ENCODE measurements around the gene WSB1. TPM values are rescaled to one million over a fixed set of nuclear protein-coding genes. Genes with fewer than 3 reads are reported as not detected.

WSB1 gene
- total RNA-seq, 4 donors from 2014 or later = 74.2 to 200 (median 133) TPM

- Histone ChIP-seq H3K36me3 (no peaks in the 10 kb centered on the region), H3K9me3 (no peaks in the 10 kb centered on the region), H3K4me3 (peak overlapping the region in 1 of 2 donors; percentile 8), H3K4me1 (peaks cover 0 to 34% (median 0%) of the 10 kb centered on the region in 3 donors), H3K27ac (peak overlapping the region in 2 of 4 donors; percentile 33 to 52), H3K27me3 (no peaks in the 10 kb centered on the region)
- TF ChIP-seq CTCF (IDR thresholded peaks at IDR 0.05) (no peak), POLR2A (IDR thresholded peaks at IDR 0.05) (no peak), POLR2AphosphoS5 (IDR thresholded peaks at IDR 0.05) (no peak), EP300 (IDR thresholded peaks at IDR 0.05) (no peak)
- 34 to 53% methylated on average over 13 of the region's 17 CpGs for WGBS, 2 donors (ENCODE audit: low coverage in 1 of 2)
- ATAC-seq = no peak
These were observed 51.4 kb downstream of the WSB1 start for GRCh38 chr17:27345141-27345904.

GRCh38 chr17:27346228-27346899, 52.5 kb downstream of the WSB1 start:
- WGBS, 2 donors (ENCODE audit: low coverage in 1 of 2) = 80 to 81% methylated on average over 5 of the region's 8 CpGs
- no peak for ATAC-seq

GRCh38 chr17:27348196-27348595, 54.3 kb downstream of the WSB1 start:
- Histone ChIP-seq H3K4me1 (peaks cover 0 to 42% (median 0%) of the 10 kb centered on the region in 3 donors), H3K27me3 (no peaks in the 10 kb centered on the region), H3K4me3 (no peak overlapping the region), H3K27ac (peak overlapping the region in 2 of 4 donors; percentile 74 to 92), H3K36me3 (no peaks in the 10 kb centered on the region), H3K9me3 (no peaks in the 10 kb centered on the region)
- TF ChIP-seq CTCF (IDR thresholded peaks at IDR 0.05) (no peak), EP300 (IDR thresholded peaks at IDR 0.05) (no peak), POLR2AphosphoS5 (IDR thresholded peaks at IDR 0.05) (no peak), POLR2A (IDR thresholded peaks at IDR 0.05) (no peak)
- no peak for ATAC-seq
- WGBS, 2 donors (ENCODE audit: low coverage in 1 of 2) = 58 to 88% methylated on average over 2 of the region's 2 CpGs

More at GRCh38 chr17:27346228-27346899, 52.5 kb downstream of the WSB1 start:
- H3K27me3 ChIP-seq = no peaks in the 10 kb centered on the region
- H3K4me1 ChIP-seq = peaks cover 0 to 28% (median 0%) of the 10 kb centered on the region in 3 donors
- H3K27ac ChIP-seq = no peak overlapping the region
- H3K36me3 ChIP-seq = no peaks in the 10 kb centered on the region
- H3K9me3 ChIP-seq = no peaks in the 10 kb centered on the region
- H3K4me3 ChIP-seq = no peak overlapping the region
- no peak for TF ChIP-seq POLR2A (IDR thresholded peaks at IDR 0.05)
- no peak for TF ChIP-seq EP300 (IDR thresholded peaks at IDR 0.05)
- no peak for TF ChIP-seq POLR2AphosphoS5 (IDR thresholded peaks at IDR 0.05)
- TF ChIP-seq CTCF (IDR thresholded peaks at IDR 0.05) = no peak

- ATAC-seq = no peak
- no peaks in the 10 kb centered on the region for H3K36me3 ChIP-seq
- no peak for TF ChIP-seq CTCF (IDR thresholded peaks at IDR 0.05)
- no peak for TF ChIP-seq POLR2A (IDR thresholded peaks at IDR 0.05)
- TF ChIP-seq EP300 (IDR thresholded peaks at IDR 0.05) = no peak
- TF ChIP-seq POLR2AphosphoS5 (IDR thresholded peaks at IDR 0.05) = no peak
- H3K9me3 ChIP-seq = no peaks in the 10 kb centered on the region
- no peaks in the 10 kb centered on the region for H3K27me3 ChIP-seq
- peak overlapping the region; percentile 74 to 92 (median 83) for H3K27ac ChIP-seq
- no CpG with 5 or more reads among the region's 34 CpGs for whole genome bisulfite sequencing, 2 donors (ENCODE audit: low coverage in 1 of 2)
- peak overlapping the region in 1 of 2 donors; percentile 58 for H3K4me3 ChIP-seq
- peaks cover 0 to 41% (median 7%) of the 10 kb centered on the region in 3 donors for H3K4me1 ChIP-seq
These were observed 55.7 kb downstream of the WSB1 start for GRCh38 chr17:27349540-27350021.

Data from gastroesophageal sphincter (tissue), 4 donors.